Right ventricle myocardium inferior (tissue), 1 donor: ENCODE measurements around the gene LDLRAD3. TPM values are rescaled to one million over a fixed set of nuclear protein-coding genes. Genes with fewer than 3 reads are reported as not detected.
A peak's percentile ranks its signal among the peaks of the same experiment; 100 is the strongest.

Source experiments
- ATAC-seq: fragments of 200-7000 bp; cut with Tn5 transposase; one replicate; pipeline ENCODE4 v1.9.1; 2020; ENCODE audit warnings: mild to moderate bottlenecking, moderate library complexity
- DNase-seq: peaks from one replicate; pipeline ENCODE4 v3.0.0; 2021; ENCODE audit errors: missing footprints
- intact Hi-C: fragments of 100-400 bp; cut with DNase I; formaldehyde crosslinking; loops from one replicate; pipeline ENCODE4 v1.11.0; 2022
- total RNA-seq: library from RNA; stranded (reverse); fragmentation: NEBNext Ultra II Directional; extraction: Animal tissue kit (Norgen Biotek cat#: 25700); gene quantifications from one replicate; pipeline ENCODE4 v1.2.1, GENCODE V29; 2021
- donor health status: DM: no; HTN: yes; CAD: no; lungs with severe emphysema.

LDLRAD3 gene
- total RNA-seq, 1 donor from 2014 or later: 1.7 TPM

DNA sequence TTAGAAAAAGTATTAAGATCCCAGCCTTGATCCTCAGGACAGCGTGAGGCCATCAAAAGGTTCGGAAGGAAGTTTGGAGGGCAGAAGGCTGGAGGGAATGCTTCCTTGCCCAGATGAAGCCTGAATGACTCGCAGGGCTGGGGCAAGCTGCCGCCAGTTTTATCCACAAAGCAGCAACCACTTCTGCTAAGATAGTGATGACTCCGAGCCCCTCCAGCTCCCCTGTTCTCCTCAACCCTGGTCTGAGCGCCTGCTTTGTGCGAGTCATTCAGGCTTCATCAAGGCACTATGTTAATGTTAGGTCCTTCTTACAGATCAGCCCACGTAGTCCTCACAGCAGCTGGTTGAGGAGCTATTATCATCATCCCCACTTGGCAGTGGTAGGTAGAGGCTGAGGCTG lies 186.5 kb downstream of the LDLRAD3 start:
- ATAC-seq (no peak), DNase-seq (no peak)
- intact Hi-C loops: loop anchor here (2.0 kb wide), 1 partner anchor 514 kb away; no protein-coding TSS in a partner anchor

DNA sequence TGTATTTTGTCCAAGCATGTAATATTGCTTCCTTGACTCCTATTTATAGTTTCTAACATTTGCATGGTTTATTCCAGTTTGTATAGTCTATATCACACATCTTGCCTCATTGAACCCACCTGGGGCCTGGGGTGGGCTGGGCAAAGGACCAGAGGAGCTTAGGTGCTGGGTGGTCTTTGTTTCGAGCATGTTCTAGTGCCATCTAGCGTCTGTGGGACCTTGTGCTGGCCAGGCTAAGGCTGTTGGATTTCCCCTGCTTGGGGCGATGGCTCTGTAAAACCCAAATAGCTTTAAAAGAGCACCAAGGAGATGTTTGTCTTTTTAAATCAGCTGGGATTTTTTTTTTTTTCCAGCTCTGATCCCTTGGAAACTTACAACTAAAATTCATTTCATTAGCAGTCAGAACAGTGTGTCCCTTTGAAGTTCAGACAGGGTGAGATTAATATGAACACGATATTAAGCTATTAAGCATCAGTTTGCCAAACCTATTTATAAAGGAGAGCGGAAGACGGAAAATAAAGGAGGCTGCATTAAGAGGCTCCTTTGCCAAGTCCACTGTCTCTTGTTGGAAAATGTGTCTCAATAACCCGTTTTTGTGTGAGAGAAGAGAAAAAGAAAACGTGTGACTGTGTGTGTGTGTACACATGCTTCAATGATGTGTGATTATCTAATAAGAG lies 188.0 kb downstream of the LDLRAD3 start:
- DNase-seq (peak; percentile 71), ATAC-seq (peak; percentile 71)
- intact Hi-C loops: loop anchor here (2.0 kb wide), 2 partner anchors 309 to 515 kb away; no protein-coding TSS in a partner anchor

DNA sequence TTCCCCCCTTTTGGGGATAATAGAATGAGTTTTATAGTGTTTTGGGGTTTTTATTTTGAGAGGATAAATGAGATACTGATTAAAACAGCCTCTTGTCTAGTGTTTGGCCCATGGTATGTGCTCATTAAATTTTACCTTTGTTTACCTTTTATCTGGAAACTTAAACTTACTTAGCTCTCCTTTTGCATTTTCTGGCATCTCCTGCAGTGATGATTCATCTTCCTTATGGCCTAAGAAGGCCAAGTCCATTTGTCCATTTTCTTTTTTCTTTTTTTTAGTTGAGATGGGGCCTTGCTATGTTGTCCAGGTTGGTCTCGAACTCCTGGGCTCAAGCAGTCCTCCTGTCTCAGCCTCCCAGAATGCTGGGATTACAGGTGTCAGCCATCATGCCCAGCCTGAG lies 189.1 kb downstream of the LDLRAD3 start:
- ATAC-seq (no peak), DNase-seq (no peak)
- intact Hi-C loops: loop anchor here (2.0 kb wide), 1 partner anchor 310 kb away; no protein-coding TSS in a partner anchor

DNA sequence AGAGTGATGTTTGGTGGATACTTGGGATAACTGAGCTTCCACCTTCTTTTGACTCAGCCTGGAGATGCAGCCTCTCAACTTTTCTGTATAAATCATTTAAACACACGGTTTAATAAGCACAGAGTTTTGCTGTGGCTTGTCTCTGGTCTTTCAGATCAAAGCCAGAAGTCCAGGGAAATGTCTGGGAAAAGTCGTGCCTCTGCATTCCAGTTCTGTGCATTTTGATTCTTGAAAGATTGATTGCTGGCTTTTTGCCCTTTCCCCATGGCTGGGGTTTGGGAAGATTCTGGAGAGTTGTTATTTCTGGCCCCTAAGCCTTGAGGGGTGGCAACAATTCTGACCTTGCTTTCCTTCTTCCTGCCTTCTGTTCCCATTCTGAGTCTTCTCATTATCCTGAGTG lies 191.2 kb downstream of the LDLRAD3 start:
- ATAC-seq (no peak), DNase-seq (no peak)
- intact Hi-C loops: no loop called here

GRCh38 chr11:36139767-36140166 lies 195.9 kb downstream of the LDLRAD3 start:
- DNase-seq: no peak
- intact Hi-C loops: no loop called here
- no peak for ATAC-seq

DNA sequence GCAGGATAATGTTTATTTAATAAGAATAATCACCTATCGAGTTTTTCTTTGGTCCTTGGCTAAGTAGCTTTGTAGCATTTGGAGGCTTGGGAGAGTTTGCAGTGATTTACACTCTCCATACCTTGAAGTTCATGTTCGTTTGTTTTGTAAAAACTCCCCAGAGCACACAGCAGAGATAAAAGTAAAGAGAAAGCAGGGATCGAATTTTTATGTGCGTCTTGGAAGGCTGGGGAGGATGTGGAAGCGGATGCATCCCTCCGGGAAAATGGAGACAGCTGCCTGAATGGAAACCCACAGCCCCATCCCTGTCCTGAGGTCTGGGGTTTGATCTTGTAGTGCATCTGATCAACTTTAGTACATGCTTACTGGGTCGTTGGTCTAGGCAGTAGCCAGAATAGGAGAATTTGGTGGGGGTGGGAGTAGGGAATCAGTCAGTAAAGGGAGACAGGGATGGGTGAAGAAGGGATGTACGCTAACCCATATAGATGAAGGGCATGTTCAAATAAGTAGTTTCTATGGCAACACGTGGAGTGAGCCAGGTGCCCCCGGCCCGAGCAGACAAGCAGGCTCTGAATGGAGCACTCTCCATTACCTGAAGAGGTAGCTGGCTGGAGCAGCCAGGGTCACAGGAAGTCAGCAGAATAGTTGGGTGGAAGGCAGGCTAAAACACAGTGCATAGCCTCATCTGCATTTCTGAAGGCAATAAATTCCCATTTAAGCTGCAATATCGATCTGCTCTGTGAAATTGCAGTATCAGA lies 197.5 kb downstream of the LDLRAD3 start:
- ATAC-seq (no peak), DNase-seq (no peak)
- intact Hi-C loops: no loop called here

DNA sequence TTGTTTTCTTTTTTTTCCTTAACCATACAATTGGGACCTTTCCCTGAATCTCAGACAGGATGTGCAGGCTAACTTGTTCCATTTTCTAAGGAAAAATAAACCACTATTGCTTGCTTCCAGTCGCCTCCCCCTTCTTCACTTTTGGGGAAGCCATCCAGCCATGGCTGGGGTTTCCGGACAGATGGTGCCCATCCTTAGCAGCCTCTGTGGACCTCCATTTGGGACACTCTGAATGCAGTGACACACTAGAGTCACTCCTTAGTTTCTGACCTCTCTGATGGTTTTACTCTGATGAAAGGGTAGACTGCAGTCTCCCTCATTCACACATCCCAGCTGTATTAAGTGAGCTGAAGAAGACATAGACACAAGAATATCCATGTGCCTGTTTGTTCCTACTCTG lies 198.1 kb downstream of the LDLRAD3 start:
- ATAC-seq (no peak), DNase-seq (no peak)
- intact Hi-C loops: no loop called here

GRCh38 chr11:36142439-36142838 lies 198.6 kb downstream of the LDLRAD3 start:
- intact Hi-C loops: no loop called here
- DNase-seq (no peak), ATAC-seq (no peak)

GRCh38 chr11:36142879-36143278 lies 199.0 kb downstream of the LDLRAD3 start:
- ATAC-seq: no peak
- intact Hi-C loops: no loop called here

DNA sequence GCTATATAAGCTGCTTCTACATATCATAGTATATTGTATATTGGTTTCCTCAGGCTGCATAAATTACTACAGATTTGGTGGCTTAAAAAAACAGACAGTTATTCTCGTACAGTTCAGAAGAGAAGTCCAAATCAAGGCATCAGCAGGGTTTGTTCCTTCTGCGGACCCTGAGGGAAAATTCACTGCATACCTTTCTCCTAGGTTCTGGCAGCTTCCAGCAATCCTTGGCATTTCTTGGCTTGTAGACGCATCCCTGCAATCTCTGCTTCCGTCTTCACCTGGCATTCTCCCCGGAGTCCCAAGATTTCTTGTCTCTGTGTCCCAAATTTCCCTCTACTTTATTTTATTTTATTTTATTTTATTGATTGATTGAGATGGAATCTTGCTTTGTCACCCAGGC lies 202.6 kb downstream of the LDLRAD3 start:
- ATAC-seq: no peak
- no peak for DNase-seq
- intact Hi-C loops: no loop called here

More at GRCh38 chr11:36142879-36143278, 199.0 kb downstream of the LDLRAD3 start:
- DNase-seq: no peak

- intact Hi-C loops: no loop called here
Measured at GRCh38 chr11:36147491-36147890, 203.6 kb downstream of the LDLRAD3 start.

DNA sequence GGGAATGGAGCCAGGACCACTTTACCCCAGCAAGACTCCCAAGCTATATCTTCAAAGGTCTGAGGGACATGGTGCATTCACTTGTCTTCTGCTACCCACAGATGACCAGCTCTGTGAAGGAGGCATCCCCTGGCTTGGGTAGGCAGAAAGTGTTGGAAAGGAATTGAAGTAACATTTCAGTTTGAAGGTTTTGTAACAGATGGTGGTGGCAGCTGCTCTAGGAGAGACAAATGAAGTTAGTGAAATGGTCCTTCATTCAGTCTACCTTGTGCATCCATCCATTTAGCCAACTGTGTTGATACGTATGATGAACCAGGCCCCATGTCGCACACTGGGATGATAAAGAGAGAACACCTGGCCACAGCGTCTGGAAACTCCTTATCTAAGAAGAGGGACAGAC lies 204.8 kb downstream of the LDLRAD3 start:
- intact Hi-C loops: no loop called here
- DNase-seq: no peak
- no peak for ATAC-seq

More at GRCh38 chr11:36147491-36147890, 203.6 kb downstream of the LDLRAD3 start:
- DNase-seq: no peak
- no peak for ATAC-seq

GRCh38 chr11:36149538-36150242 lies 205.8 kb downstream of the LDLRAD3 start:
- ATAC-seq: peak; percentile 46
- peak; percentile 58 for DNase-seq
- intact Hi-C loops: loop anchor here (10.0 kb wide), 1 partner anchor 105 kb away; no protein-coding TSS in a partner anchor

DNA sequence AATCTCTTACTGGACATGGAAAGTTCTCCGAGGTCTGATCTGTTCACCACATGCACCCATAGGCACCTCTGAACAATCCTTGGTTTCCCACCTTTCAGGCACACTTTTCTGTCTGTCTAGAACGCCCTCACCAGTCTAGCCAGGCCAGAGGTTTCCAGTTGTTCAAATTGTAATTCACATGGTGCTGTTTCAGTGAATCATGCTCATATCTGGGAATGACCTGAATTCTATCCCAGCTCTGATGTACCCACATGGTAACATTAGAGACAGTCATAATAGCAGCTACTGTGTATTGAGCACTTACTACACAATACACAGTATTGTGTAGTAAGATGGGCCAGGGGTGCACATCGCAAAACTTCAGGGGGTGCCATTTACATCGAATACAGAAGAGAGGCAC lies 207.1 kb downstream of the LDLRAD3 start:
- intact Hi-C loops: loop anchor here (10.0 kb wide), 1 partner anchor 104 kb away; no protein-coding TSS in a partner anchor
- no peak for DNase-seq
- no peak for ATAC-seq

DNA sequence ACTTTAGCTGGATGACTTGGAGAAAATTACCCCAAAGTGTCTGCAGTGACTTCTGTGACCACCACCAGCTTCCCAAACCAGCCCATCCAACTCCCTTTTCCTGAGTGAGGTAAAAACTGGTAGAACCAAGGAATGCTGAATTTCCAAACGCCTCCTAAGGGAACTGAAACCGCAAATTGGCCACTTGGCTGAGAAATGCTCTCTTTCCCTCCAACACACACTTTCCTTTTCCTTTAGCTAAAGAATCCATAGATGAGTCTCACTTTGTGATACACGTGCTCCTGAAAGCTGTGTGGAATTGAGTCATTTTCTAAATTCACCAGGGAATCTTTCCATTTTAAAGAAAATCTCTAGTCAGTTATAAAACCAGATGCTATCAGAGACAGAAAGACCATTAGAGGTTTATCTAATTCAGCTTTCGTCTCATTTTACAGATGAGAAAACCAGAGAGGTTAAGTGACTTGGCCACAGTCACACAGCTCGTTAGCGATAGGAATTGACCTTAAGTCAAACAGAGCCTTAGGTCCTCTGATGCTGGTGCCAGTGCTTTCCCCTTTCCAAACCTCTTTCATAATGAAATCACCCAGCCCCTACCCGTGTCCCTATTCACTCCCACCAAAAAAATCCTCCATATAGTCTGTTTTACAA lies 208.2 kb downstream of the LDLRAD3 start:
- no peak for ATAC-seq
- intact Hi-C loops: loop anchor here (10.0 kb wide), 1 partner anchor 103 kb away; no protein-coding TSS in a partner anchor
- DNase-seq: no peak

GRCh38 chr11:36153551-36153950 lies 209.7 kb downstream of the LDLRAD3 start:
- intact Hi-C loops: loop anchor here (10.0 kb wide), 1 partner anchor 101 kb away; no protein-coding TSS in a partner anchor

GRCh38 chr11:36155124-36155561 lies 211.3 kb downstream of the LDLRAD3 start:
- ATAC-seq: no peak
- DNase-seq: no peak
- intact Hi-C loops: loop anchor here (10.0 kb wide), 1 partner anchor 100 kb away; no protein-coding TSS in a partner anchor

More at GRCh38 chr11:36153551-36153950, 209.7 kb downstream of the LDLRAD3 start:
- DNase-seq (no peak), ATAC-seq (no peak)

DNA sequence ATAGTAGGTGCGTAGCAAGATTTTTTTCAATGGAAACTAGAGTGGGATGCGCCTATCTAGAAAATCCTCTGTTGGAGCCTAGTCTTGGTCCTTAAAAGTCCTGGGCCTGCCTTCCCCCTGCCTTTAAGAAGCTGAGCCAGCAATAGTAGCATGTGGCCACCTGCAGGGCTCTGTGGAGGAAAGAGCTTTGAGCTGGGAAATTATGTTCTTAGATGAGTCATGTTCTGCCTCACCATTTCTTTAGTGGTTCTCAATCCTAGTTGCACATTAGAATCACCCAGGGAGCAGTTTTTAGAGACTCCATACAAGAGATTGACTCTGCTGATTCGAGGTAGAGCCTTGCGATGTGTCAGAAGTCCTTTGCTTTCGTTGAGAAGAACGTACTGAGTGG lies 211.9 kb downstream of the LDLRAD3 start:
- DNase-seq: no peak
- no peak for ATAC-seq
- intact Hi-C loops: loop anchor here (10.0 kb wide), 1 partner anchor 99 kb away; no protein-coding TSS in a partner anchor
